GM12864 (cell line): ENCODE measurements around the gene NPW.

Experiments used
- DNase-seq: peaks from one replicate; pipeline ENCODE4 v3.0.0-alpha.2; 2011; ENCODE audit warnings: low read depth
- H3K4me3 ChIP-seq: 2 replicates; pipeline ENCODE4 v1.5.1; 2011; ENCODE audit warnings: mild to moderate bottlenecking, low read depth, low read length, control low read depth
- TF ChIP-seq, protein P1 (sequence below): IDR thresholded peaks from 2 replicates; pipeline ENCODE4 v1.5.1; 2011; ENCODE audit warnings: low read depth, mild to moderate bottlenecking, moderate library complexity, low read length, control low read depth, inconsistent platforms; ENCODE audit errors: missing control alignments

The NPW gene

DNA sequence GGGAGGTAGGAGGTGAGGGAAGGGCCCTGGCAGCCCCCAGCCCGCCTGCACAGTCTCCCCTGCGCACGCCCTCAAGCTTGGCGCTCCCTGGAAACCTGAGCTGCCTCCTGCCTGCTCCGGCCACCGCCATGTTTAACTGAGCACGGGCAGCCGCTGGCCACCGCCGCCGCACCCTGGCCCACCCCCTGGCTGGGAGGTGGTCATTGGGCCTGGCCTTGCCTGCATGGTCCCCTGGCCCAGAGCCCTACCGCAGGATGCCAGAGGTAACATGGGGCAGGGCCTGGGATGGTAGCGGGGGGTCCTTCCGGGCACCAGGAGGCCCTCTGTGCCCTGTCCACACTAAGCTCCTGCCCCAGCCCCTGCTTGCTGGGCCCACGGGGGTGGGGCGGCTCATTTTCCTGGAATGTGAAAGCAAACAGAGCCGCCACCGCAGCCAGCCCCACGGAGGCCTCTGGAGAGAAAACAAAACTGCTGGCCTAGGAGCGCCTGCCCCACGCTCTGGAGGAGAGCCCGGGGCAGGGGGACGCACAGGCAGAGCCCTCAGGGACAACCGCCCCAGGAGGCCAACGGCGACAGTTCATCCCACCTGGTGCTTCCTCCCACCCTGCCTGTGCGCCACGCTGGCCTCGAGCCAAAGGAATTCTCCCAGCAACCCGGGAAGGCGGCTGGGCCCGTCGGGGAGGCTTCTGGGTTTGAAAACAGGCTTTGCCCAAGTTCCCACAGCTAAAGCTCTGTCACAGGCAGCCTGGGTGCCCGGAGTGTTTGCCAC lies 16.0 kb downstream of the NPW start:
- TF ChIP-seq, protein P1, sequence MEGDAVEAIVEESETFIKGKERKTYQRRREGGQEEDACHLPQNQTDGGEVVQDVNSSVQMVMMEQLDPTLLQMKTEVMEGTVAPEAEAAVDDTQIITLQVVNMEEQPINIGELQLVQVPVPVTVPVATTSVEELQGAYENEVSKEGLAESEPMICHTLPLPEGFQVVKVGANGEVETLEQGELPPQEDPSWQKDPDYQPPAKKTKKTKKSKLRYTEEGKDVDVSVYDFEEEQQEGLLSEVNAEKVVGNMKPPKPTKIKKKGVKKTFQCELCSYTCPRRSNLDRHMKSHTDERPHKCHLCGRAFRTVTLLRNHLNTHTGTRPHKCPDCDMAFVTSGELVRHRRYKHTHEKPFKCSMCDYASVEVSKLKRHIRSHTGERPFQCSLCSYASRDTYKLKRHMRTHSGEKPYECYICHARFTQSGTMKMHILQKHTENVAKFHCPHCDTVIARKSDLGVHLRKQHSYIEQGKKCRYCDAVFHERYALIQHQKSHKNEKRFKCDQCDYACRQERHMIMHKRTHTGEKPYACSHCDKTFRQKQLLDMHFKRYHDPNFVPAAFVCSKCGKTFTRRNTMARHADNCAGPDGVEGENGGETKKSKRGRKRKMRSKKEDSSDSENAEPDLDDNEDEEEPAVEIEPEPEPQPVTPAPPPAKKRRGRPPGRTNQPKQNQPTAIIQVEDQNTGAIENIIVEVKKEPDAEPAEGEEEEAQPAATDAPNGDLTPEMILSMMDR, result no peak
- no peak overlapping the region for H3K4me3 ChIP-seq
- DNase-seq, result no peak

DNA sequence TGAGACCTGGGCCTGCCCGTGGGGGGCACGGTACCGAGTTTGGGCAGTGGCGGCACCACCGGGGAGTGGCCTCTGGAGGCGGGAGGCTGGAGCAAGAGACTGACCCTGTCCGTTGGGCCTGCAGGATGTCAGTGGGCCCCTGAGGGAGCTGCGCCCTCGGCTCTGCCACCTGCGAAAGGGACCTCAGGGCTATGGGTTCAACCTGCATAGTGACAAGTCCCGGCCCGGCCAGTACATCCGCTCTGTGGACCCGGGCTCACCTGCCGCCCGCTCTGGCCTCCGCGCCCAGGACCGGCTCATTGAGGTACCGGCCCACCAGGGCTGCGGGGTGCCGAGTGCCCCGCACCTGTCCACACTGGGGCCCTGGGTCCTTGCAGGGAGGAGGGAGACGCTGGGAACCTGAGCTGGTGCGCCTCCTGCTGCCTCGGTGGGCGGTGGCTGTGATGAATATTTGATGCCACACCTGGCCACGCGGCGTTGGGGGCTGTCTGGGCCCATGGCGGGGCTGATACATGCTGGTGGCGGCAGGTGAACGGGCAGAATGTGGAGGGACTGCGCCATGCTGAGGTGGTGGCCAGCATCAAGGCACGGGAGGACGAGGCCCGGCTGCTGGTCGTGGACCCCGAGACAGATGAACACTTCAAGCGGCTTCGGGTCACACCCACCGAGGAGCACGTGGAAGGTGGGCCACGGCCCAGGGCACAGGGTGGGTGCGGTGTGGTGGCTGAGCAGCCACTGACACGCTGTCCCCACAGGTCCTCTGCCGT lies 16.8 kb downstream of the NPW start:
- no peak for DNase-seq
- no peak overlapping the region for H3K4me3 ChIP-seq
- TF ChIP-seq, protein P1, result no peak

DNA sequence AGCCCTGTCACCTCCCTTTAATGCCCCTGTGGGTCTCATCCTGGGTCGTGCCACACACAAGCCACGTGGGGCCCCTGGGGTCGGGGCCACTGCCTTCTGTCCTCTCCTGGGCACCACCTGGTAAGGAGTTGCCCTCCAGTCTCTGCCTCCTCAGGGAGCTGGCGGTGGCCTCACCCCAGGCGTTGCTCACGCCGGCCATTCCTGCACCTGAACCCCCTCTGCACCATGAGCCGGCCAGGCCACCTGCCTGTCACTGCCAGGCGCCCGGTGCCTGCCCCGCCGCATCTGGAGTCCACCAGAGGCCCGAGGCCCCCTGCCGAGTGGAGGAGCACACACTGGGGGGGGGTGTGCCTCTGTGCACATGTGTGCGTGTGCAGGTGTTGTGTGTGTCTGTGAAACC lies 17.5 kb downstream of the NPW start:
- no peak for DNase-seq
- TF ChIP-seq, protein P1, result no peak
- H3K4me3 ChIP-seq, result no peak overlapping the region

DNA sequence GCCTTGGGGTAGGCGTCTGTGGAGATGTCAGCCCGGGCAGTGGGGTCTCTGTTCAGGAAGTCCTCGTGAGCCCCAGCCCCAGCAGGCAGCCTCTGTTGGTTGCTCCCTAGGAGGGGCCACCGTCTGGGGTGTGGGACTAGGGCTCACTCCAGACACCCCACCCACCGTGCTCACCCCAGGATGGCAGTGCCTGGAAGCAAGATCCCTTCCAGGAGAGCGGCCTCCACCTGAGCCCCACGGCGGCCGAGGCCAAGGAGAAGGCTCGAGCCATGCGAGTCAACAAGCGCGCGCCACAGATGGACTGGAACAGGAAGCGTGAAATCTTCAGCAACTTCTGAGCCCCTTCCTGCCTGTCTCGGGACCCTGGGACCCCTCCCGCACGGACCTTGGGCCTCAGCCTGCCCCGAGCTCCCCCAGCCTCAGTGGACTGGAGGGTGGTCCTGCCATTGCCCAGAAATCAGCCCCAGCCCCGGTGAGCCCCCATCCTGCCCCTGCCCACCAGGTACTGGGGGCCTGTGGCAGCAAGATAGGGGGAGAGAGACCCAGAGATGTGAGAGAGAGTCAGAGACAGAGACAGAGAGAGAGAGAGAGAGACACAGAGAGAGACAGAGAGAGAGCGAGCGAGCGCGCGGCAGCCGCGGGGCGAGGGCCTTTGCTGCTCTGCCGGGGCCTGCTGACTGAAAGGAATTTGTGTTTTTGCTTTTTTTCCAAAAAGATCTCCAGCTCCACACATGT lies 18.2 kb downstream of the NPW start:
- H3K4me3 ChIP-seq, result no peak overlapping the region
- DNase-seq, result no peak
- TF ChIP-seq, protein P1, result no peak

DNA sequence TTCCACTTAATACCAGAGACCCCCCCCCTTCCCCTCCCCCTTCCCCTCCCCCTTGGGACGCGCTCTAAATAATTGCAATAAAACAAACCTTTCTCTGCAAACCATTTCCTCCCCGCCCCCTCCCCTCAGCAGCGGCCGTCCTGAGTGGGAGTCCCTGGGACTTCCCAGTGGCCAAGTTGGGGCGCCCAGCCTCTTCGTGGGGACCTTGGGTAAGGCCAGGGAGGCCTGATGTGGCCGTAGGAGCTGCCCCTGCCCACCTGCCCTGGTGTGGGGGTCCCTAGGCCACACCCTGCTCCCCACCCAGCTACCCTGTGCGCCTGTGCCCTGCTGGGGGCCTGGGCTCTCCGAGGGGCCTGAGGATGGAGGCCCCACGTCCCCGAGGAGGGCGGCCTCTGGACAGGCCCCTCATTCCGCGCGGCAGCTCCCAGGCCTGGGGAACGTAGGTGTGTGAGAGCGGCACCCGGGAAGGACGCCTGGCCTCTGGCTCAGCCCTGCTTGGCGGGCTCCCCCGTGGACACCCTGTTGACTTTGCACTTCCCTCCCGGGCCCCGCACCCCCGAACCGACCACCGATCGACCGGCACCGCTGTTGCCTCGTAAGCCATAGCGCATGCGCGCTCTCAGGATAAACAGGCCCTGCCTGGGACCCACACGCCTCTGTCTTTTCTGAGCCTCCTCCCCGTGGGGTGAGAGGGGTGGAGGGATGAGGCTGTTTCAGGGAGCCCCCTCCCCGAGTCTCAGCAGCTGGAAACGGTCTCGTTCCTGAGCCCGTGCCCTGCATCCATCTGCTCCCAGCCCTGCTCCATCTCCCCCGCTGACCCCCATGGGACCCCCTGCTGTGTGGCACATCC lies 19.0 kb downstream of the NPW start:
- DNase-seq, result no peak
- TF ChIP-seq, protein P1, result no peak
- H3K4me3 ChIP-seq, result no peak overlapping the region

DNA sequence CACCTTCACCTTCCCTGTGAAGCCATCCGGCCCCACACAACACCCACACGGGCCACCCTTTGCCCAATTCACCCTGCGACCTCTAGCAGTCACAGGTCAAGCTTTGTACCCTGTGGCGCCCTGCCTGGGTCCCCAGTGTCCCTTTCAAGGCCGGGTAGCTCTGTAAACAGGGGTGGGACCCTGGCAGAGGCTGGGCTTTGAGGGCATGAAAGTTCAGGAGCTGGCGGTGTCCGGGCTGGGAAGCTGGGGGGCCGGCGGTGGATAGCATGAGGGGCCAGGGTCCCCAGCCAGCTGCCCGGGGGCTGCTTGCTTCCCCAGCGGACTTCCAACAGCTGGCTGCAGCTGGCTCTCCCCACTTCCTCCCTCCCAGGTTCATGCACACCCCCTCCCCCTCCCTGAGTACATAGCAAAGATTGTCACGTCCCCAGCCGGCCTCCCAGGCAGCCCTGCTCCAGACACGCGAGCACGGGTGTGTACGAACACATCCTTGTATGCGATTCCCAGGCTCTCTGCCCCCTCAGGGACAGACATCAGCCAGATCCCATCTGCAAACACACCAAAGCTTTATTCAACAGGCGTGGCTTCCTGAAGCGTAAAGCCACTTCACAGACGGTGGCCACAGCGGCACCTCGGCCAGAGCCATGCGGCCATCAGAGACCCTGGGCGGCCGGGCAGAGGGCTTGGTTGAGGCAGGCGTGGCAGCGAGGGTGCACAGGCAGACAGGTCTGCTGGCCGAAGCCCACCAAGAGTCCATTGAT lies 19.9 kb downstream of the NPW start:
- TF ChIP-seq, protein P1, result no peak
- no peak for DNase-seq
- no peak overlapping the region for H3K4me3 ChIP-seq
